Hippocampal formation (tissue), 2 donors: ENCODE results near the gene RSBN1.
"Not testable (repeated sequence)": the region's sequence is repeated elsewhere in the genome, so short reads cannot be mapped to it uniquely, and the experiment has no call there.

Experiments used
- DNase-seq, 2 donors: peaks; one replicate each; lab custom pipeline; 2025; lab: John Stamatoyannopoulos, UW

The RSBN1 gene

GRCh38 chr1:113811888-113812660, at the start of gene RSBN1:
Gene RSBN1, minus strand, starts transcription at chr1:113812476. Its CDS starts 64 bp downstream, at chr1:113812412.
- DNase-seq = peak; percentile 99

GRCh38 chr1:113861641-113862040, 49.4 kb upstream of the RSBN1 start:
- DNase-seq = no peak

GRCh38 chr1:113860891-113861290, 48.6 kb upstream of the RSBN1 start:
- DNase-seq = no peak

- no peak for DNase-seq
Measured at GRCh38 chr1:113859478-113860175, 47.4 kb upstream of the RSBN1 start.

DNA sequence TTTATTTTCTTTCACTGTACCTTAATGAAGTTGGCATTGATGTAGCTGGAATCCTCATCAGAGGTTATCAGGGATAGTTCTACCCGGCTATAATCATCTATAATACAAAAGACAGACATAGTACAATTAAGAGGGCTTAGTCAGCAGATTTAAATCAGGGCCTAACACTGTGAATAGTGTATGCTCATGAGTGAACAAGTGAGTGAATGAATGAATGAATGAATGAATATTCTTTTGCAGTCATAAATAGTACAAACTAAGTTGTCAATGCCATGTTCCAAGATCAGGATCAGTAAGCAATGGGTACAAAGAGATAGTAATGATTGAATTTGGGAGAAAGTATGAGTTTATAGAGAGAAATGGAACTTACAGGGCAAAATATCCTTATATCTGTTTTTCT, 46.7 kb upstream of the RSBN1 start:
- no peak for DNase-seq

- DNase-seq = no peak
Measured at GRCh38 chr1:113858418-113858817, 46.1 kb upstream of the RSBN1 start.

DNA sequence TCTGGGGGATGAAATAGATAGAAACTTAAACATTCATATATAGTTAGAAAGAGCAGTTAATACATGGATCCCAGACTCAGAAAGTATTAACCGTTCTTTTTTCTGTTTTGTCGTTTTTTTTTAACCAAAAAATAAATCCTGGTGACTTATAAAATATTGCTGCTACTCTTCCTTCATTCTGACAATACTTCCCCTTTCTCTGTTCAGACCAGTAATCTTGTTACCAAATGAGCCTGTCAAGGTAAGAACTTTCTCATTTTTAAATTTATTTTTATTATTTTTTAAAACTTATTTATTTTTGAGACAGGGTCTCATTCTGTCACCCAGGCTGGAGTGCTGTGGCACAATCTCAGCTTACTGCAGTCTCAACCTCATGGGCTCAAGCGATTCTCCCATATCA, 45.5 kb upstream of the RSBN1 start:
- DNase-seq = no peak

DNA sequence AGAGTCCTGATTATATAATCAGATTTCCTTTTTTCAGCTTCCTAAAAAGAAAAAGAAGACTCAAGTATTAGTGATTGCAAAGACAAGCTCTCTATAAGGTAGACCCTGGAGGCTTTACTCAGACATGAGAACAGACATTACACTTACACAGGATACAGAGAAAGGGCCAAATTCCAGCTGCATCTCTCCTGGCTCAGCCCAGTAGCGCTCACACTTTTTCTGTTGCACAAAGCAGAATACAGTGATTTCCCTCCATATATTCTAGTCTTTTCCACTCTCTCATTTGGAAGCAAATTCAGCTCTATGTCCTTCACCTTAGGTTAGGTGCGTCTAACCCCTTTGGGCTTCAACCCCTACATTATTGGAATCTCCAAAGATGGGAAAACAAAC, 44.1 kb upstream of the RSBN1 start:
- no peak for DNase-seq

GRCh38 chr1:113855630-113856400, 43.5 kb upstream of the RSBN1 start:
- no peak for DNase-seq

GRCh38 chr1:113854234-113854633, 42.0 kb upstream of the RSBN1 start:
- DNase-seq = no peak

DNA sequence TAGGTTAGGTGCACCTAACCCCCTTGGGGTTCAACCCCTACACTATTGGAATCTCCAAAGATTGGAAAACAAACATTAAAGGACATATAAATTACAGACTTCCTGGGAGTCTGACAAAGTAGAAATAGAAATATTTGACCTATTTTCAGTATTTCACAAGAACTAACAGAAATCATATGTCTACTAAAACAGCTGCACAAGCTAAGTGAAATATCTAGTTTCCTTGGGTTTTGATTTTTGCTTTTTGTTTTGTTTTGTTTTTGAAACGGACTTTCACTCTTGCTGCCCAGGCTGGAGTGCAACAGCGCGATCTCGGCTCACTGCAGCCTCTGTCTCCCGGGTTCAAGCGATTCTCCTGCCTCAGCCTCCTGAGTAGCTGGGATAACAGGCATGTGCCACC, 40.4 kb upstream of the RSBN1 start:
- not testable (repeated sequence) for DNase-seq

GRCh38 chr1:113850127-113850796, 38.0 kb upstream of the RSBN1 start:
- DNase-seq = no peak

GRCh38 chr1:113849072-113849471, 36.8 kb upstream of the RSBN1 start:
- no peak for DNase-seq

GRCh38 chr1:113846391-113847035, 34.2 kb upstream of the RSBN1 start:
- DNase-seq = no peak

- no peak for DNase-seq
Measured at GRCh38 chr1:113836534-113836933, 24.3 kb upstream of the RSBN1 start.

- DNase-seq = peak in 1 of 2 donors; percentile 41
Measured at GRCh38 chr1:113835686-113836290, 23.5 kb upstream of the RSBN1 start.

GRCh38 chr1:113834716-113835115, 22.4 kb upstream of the RSBN1 start:
- DNase-seq = no peak

DNA sequence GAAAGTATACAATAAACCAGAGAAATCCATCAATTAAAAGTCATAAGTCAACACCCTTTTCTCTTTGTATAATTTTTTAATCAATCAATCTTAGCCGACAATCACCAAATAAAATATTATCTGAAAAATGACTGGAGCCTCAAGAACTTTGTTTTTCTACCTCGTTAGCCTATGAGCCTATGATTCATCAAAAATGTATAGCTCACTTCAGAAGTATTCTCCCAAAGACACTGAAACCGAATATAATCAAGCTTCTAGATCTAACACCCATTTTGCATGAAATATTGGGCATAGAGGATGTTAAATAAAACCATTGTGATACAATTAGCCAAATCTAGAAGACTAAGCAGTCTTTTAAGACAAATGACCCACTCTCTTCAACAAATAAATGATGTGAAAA, 17.8 kb upstream of the RSBN1 start:
- no peak for DNase-seq

DNA sequence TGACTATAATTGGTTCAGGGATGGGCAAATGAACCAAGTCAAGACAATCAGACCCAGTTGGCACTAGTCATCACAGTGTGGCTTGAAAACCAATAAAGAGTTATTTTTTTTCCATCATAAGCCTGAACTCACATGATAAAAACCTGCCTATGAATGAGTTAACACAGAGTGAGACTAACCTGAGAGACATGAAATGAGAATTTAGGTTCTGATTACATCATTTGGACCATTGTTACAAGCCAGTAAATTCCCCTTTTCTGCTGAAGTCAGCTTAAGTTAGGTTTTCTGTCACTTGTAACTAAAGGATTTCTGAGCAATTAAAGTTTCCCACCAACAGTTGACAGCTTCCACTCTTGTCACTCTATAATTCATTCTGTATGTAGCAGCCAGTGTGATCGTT, 9.6 kb upstream of the RSBN1 start:
- DNase-seq = no peak

- DNase-seq = no peak
Measured at GRCh38 chr1:113818578-113818977, 6.3 kb upstream of the RSBN1 start.

DNA sequence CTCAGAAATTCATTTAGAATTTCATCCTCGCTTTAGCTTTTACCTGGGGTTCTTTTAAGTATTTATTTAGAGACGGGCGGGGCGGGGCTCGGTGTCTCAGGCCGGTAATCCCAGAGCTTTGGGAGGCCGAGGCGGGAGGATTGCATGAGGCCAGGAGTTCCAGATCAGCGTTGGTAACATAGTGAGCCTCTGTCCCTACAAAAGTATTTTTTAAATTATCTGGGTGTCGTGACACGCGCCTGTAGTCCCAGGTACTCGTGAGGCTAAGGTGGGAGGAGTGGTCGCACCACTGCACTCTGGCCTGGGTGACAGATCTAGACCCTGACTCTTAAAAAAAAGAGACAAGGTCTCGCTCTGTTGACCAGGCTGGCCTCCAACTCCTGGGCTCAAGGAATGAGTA, 942 bp upstream of the RSBN1 start:
- no peak for DNase-seq
